OCI-LY3 (cell line): ENCODE data around the gene RNGTT.
A peak's percentile ranks its signal among the peaks of the same experiment; 100 is the strongest.

Source experiments
- H2AFZ ChIP-seq: fragments of 200-600, 300-600 bp; shearing (Covaris generic); 2 replicates; pipeline ENCODE4 v1.6.0; 2014; ENCODE audit warnings: antibody characterized with exemption, low read depth, low read length
- H3K27ac ChIP-seq: fragments of 200-600, 300-600 bp; sonication (generic); 2 replicates; pipeline ENCODE4 v1.5.1; 2014; ENCODE audit warnings: mild to moderate bottlenecking, low read length, moderate library complexity, mixed read lengths
- H3K27me3 ChIP-seq: fragments of 200-600, 300-600 bp; sonication (generic); 2 replicates; pipeline ENCODE4 v1.6.1; 2014; ENCODE audit warnings: low read depth, low read length, mixed read lengths
- H3K36me3 ChIP-seq: fragments of 200-600, 300-600 bp; sonication (generic); replicated peaks from 2 replicates; pipeline ENCODE3; 2014; ENCODE audit warnings: low read depth, low read length, mixed read lengths
- H3K4me1 ChIP-seq: fragments of 300-600, 200-600 bp; sonication (generic); 2 replicates; pipeline ENCODE4 v1.6.1; 2014; ENCODE audit warnings: low read length, mixed read lengths
- H3K4me2 ChIP-seq: fragments of 200-600, 300-600 bp; sonication (generic); 2 replicates; pipeline ENCODE4 v1.6.1; 2014; ENCODE audit warnings: low read length, mixed read lengths
- H3K4me3 ChIP-seq: fragments of 300-600, 200-600 bp; sonication (generic); 2 replicates; pipeline ENCODE4 v1.5.1; 2014; ENCODE audit warnings: antibody characterized with exemption, mild to moderate bottlenecking, low read length, moderate library complexity
- H3K79me2 ChIP-seq: fragments of 300-600, 200-600 bp; shearing (Covaris generic); 2 replicates; pipeline ENCODE4 v1.6.1; 2014; ENCODE audit warnings: mild to moderate bottlenecking, low read length, mixed read lengths
- H3K9ac ChIP-seq: fragments of 300-600, 200-600 bp; shearing (Covaris generic); 2 replicates; pipeline ENCODE4 v1.6.0; 2014; ENCODE audit warnings: mild to moderate bottlenecking, low read length, moderate library complexity
- H3K9me3 ChIP-seq: fragments of 200-600, 300-600 bp; shearing (Covaris generic); 2 replicates; pipeline ENCODE4 v1.6.1; 2014; ENCODE audit warnings: low read length, mixed read lengths; ENCODE audit not compliant: insufficient read depth
- H4K20me1 ChIP-seq: fragments of 200-600, 300-600 bp; sonication (generic); 2 replicates; pipeline ENCODE4 v1.6.1; 2016; ENCODE audit warnings: low read length, mixed read lengths; ENCODE audit not compliant: insufficient read depth
- CTCF ChIP-seq: fragments of 200-600, 300-600 bp; sonication (generic); IDR thresholded peaks from 2 replicates; pipeline ENCODE4 v1.5.1; 2014; ENCODE audit warnings: antibody characterized with exemption, low read length, low read depth
- EZH2phosphoT487 ChIP-seq: fragments of 200-600 bp; shearing (Covaris generic); IDR thresholded peaks from 2 replicates; pipeline ENCODE4 v1.6.1; 2018; ENCODE audit warnings: antibody characterized with exemption, mixed run types, low read depth

Gene RNGTT

GRCh38 chr6:88662653-88663174 is 300.7 kb downstream of the RNGTT start:
- peak overlapping the region; percentile 27; the same call in 1 of the 2 replicates for H3K9ac ChIP-seq
- no peak overlapping the region for H2AFZ ChIP-seq
- H3K27ac ChIP-seq, result peak overlapping the region; percentile 79
- H3K9me3 ChIP-seq, result peaks cover 9% of the 10 kb centered on the region
- H3K4me2 ChIP-seq, result peak overlapping the region; percentile 89
- H3K79me2 ChIP-seq, result no peaks in the 10 kb centered on the region
- H3K4me3 ChIP-seq, result peak overlapping the region; percentile 76
- H3K4me1 ChIP-seq, result peaks cover 32% of the 10 kb centered on the region
- TF ChIP-seq EZH2phosphoT487 (no peak), CTCF (no peak)
- peaks cover 18% of the 10 kb centered on the region for H3K36me3 ChIP-seq
- no peaks in the 10 kb centered on the region for H3K27me3 ChIP-seq
- H4K20me1 ChIP-seq, result no peaks in the 10 kb centered on the region

GRCh38 chr6:88662163-88662580 is 301.2 kb downstream of the RNGTT start:
- H3K27me3 ChIP-seq, result no peaks in the 10 kb centered on the region
- H3K9me3 ChIP-seq, result peaks cover 9% of the 10 kb centered on the region
- peaks cover 18% of the 10 kb centered on the region for H3K36me3 ChIP-seq
- H3K4me2 ChIP-seq, result peak overlapping the region; percentile 89
- H3K79me2 ChIP-seq, result no peaks in the 10 kb centered on the region
- peak overlapping the region; percentile 27; the same call in 1 of the 2 replicates for H3K9ac ChIP-seq
- H3K4me3 ChIP-seq, result peak overlapping the region; percentile 76
- peaks cover 37% of the 10 kb centered on the region for H3K4me1 ChIP-seq
- H4K20me1 ChIP-seq, result no peaks in the 10 kb centered on the region
- no peak for TF ChIP-seq EZH2phosphoT487
- TF ChIP-seq CTCF, result no peak
- peak overlapping the region; percentile 79 for H3K27ac ChIP-seq
- H2AFZ ChIP-seq, result no peak overlapping the region

- peaks cover 42% of the 10 kb centered on the region for H3K4me1 ChIP-seq
- H3K36me3 ChIP-seq, result peaks cover 18% of the 10 kb centered on the region
- no peak overlapping the region for H3K27ac ChIP-seq
- no peaks in the 10 kb centered on the region for H3K79me2 ChIP-seq
- H3K4me3 ChIP-seq, result no peak overlapping the region
- no peak overlapping the region for H3K9ac ChIP-seq
- peaks cover 9% of the 10 kb centered on the region for H3K9me3 ChIP-seq
- no peak overlapping the region for H3K4me2 ChIP-seq
- H4K20me1 ChIP-seq, result no peaks in the 10 kb centered on the region
- H2AFZ ChIP-seq, result no peak overlapping the region
- no peaks in the 10 kb centered on the region for H3K27me3 ChIP-seq
- no peak for TF ChIP-seq CTCF
- TF ChIP-seq EZH2phosphoT487, result no peak
Measured at GRCh38 chr6:88661136-88661535, 302.3 kb downstream of the RNGTT start.

GRCh38 chr6:88655586-88655985 is 307.8 kb downstream of the RNGTT start:
- Histone ChIP-seq H2AFZ (no peak overlapping the region), H3K36me3 (peaks cover 11% of the 10 kb centered on the region), H4K20me1 (no peaks in the 10 kb centered on the region), H3K9ac (no peak overlapping the region), H3K27me3 (no peaks in the 10 kb centered on the region), H3K4me3 (no peak overlapping the region), H3K27ac (no peak overlapping the region), H3K4me2 (no peak overlapping the region), H3K79me2 (no peaks in the 10 kb centered on the region), H3K9me3 (peaks cover 9% of the 10 kb centered on the region), H3K4me1 (peaks cover 23% of the 10 kb centered on the region)
- no peak for TF ChIP-seq CTCF
- no peak for TF ChIP-seq EZH2phosphoT487
